ENCODE measurements around the gene PRLHR. TPM values are rescaled to one million over a fixed set of nuclear protein-coding genes. Genes with fewer than 3 reads are reported as not detected.

Gene PRLHR
- total and polyA plus RNA-seq, 2 of the 13 experiments (the other 11 are each of a cell fraction or from before 2014, with no cell fraction given) = not detected

DNA sequence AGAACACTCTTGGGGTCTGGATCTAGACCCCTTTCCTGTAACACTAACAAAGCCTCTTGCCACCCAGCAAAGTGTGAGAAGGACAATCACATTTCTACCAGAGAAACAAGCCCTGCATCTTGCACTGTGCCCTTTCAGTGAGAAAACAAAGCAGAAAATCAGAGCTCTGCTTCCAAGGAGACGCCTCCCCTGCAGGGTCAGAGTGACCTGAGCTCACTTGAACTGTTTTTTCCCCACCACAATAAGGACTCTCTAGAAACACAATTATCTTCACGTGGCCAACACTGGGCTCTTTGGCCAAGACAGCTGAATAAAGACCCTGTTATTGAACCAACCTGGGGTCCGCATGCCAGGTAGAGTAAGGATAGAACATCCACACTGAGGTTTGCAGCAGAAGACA, 30.1 kb upstream of the PRLHR start:
- Histone ChIP-seq H3K27ac (ENCODE audit: extremely low read length, insufficient read depth, low read length) (no peak overlapping the region), H3K4me3 (replicated peaks in 1 of 3; ENCODE audit: insufficient read depth in 1 of 3, low read depth in 2 of 3, low read length in 3 of 3) (no peak overlapping the region), H3K9ac (ENCODE audit: insufficient read depth, low read depth, low read length) (no peak overlapping the region), H4K20me1 (ENCODE audit: insufficient read depth, low read length) (no peaks in the 10 kb centered on the region), H2AFZ (ENCODE audit: low read length) (no peak overlapping the region), H3K9me3 (ENCODE audit: low read length) (no peaks in the 10 kb centered on the region), H3K36me3 (replicated peaks in 1 of 2; ENCODE audit: control insufficient read depth in 1 of 2, insufficient read depth in 2 of 2, low read length in 2 of 2) (no peaks in the 10 kb centered on the region), H3K27me3 (ENCODE audit: control insufficient read depth in 1 of 2, insufficient read depth in 2 of 2, low read length in 2 of 2) (peaks cover 1 to 18% of the 10 kb centered on the region in 2 experiments; a peak in 3 of 5 replicates), H3K79me2 (ENCODE audit: insufficient read depth, low read length) (no peaks in the 10 kb centered on the region), H3K4me1 (ENCODE audit: insufficient read depth, low read length) (no peaks in the 10 kb centered on the region), H3K4me2 (ENCODE audit: low read depth, low read length) (no peak overlapping the region)
- ChIA-PET CTCF (ENCODE audit: low intra/inter-chr PET ratio, low total read pairs) (no interaction called here), POLR2A (no interaction called here)
- no peak for ATAC-seq
- BruUV-seq (replicated peaks) = no TSS peak
- WGBS (ENCODE audit: low lambda C conversion rate) = 24% methylated on average over 3 of the region's 3 CpGs
- intact Hi-C loops (cut with micrococcal nuclease; ENCODE audit: unreplicated experiment) = no loop called here
- in situ Hi-C loops (cut with HindIII; ENCODE audit: extremely low pct_ligation_motif_present, low pct_unique_long_range_greater_than_20kb) = no loop called here
- DNase-seq (ENCODE audit: low spot score) = no peak
- no peak for FAIRE-seq
- TF ChIP-seq, protein P1, sequence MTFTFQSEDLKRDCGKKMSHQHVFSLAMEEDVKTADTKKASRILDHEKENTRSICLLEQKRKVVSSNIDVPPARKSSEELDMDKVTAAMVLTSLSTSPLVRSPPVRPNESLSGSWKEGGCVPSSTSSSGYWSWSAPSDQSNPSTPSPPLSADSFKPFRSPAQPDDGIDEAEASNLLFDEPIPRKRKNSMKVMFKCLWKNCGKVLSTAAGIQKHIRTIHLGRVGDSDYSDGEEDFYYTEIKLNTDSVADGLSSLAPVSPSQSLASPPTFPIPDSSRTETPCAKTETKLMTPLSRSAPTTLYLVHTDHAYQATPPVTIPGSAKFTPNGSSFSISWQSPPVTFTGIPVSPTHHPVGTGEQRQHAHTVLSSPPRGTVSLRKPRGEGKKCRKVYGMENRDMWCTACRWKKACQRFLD (CRISPR knock-in tag; IDR thresholded peaks at IDR 0.05; ENCODE audit: borderline replicate concordance) = no peak
- TF ChIP-seq ARID4A (CRISPR knock-in tag; IDR thresholded peaks at IDR 0.05; ENCODE audit: borderline replicate concordance) (no peak), TEAD2 (CRISPR knock-in tag; IDR thresholded peaks at IDR 0.05) (no peak), PAWR (CRISPR knock-in tag; IDR thresholded peaks at IDR 0.05; ENCODE audit: borderline replicate concordance) (no peak), ZBTB44 (CRISPR knock-in tag; IDR thresholded peaks at IDR 0.05) (no peak), UBTF (CRISPR knock-in tag; IDR thresholded peaks at IDR 0.05) (no peak), LCORL (IDR thresholded peaks at IDR 0.05) (no peak), LCORL (CRISPR knock-in tag; IDR thresholded peaks at IDR 0.05) (no peak), ZZZ3 (CRISPR knock-in tag; IDR thresholded peaks at IDR 0.05; ENCODE audit: borderline replicate concordance) (no peak), ZNF777 (CRISPR knock-in tag; IDR thresholded peaks at IDR 0.05) (no peak), ZNF768 (CRISPR knock-in tag; IDR thresholded peaks at IDR 0.05) (no peak), ADNP (CRISPR knock-in tag; IDR thresholded peaks at IDR 0.05) (no peak), ZNF234 (CRISPR knock-in tag; conservative IDR thresholded peaks at IDR 0.05) (no peak), MXD4 (CRISPR knock-in tag; IDR thresholded peaks at IDR 0.05) (no peak), ZFX (CRISPR knock-in tag; IDR thresholded peaks at IDR 0.05; ENCODE audit: low read depth) (no peak), ZNF256 (CRISPR knock-in tag; conservative IDR thresholded peaks at IDR 0.05) (no peak)

Measured in HepG2 (cell line).